CMK (cell line): ENCODE measurements around the gene ENPP4.
"Not testable (repeated sequence)": the region's sequence is repeated elsewhere in the genome, so short reads cannot be mapped to it uniquely, and the experiment has no call there.

Source experiments
- DNase-seq: peaks from one replicate; pipeline ENCODE4 v3.0.0-alpha.2; 2010; ENCODE audit warnings: low read depth

Gene ENPP4

GRCh38 chr6:46130666-46131065 lies 877 bp downstream of the ENPP4 start:
- DNase-seq = no peak

- not testable (repeated sequence) for DNase-seq
These were observed 1.5 kb downstream of the ENPP4 start for GRCh38 chr6:46131291-46131690.

DNA sequence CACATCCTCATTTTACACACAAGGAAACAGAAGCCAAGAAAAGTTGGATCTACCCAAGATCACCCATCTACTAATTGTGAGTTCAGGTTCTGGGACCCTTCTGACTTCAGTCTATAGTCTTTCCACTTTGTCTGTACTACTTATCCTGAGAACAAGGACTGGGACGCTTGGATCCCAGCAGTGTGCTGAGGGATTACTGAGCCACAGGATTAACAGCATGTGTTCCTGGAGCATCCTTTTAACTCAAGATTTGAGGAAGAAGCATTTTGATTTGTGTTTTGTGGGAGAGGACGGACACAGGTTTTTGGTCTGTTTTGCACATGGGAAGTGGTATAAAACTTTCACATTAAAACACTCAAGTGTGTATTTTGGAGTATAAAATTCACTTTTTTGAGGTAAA lies 4.4 kb downstream of the ENPP4 start:
- no peak for DNase-seq

- no peak for DNase-seq
These were observed 5.4 kb downstream of the ENPP4 start for GRCh38 chr6:46135176-46135575.

- DNase-seq = no peak
These were observed 7.0 kb downstream of the ENPP4 start for GRCh38 chr6:46136831-46137230.

DNA sequence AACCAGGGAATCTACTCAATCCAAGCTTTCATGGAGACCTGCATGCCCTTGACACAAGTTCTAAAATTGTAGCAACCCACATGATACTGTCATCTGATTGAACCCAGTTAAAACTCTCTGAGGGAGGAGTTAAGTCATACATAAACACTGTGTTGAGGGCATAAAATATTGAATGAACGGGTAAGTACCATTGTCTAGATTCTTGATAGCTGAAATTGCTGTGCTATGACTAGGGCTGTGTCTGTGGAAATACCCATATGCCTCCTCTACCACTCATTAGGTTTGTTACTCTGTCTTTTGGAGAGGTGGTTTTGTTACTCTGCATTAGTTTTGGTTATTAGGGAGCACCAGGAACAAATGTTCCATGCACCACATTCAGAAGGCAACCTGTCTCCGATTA lies 7.6 kb downstream of the ENPP4 start:
- DNase-seq = no peak

DNA sequence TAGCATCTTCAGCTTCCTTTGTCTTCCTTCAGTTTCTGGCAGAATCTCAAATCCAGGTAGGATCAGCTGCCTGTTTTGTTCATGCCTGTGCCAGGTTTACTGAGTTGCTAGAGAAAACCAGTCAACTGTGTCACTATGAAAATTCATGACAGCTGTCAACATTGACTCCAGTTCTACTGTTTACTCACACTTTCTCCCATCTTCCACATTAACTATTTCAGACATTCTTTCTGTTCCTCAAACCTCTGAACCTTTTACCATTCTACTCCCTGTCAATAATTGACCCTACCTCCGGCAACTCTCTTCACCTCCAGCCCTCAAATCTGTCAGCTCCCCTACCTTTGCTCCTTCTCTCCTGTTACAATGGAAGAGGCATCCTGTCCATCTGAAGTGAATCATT lies 8.5 kb downstream of the ENPP4 start:
- DNase-seq = no peak

DNA sequence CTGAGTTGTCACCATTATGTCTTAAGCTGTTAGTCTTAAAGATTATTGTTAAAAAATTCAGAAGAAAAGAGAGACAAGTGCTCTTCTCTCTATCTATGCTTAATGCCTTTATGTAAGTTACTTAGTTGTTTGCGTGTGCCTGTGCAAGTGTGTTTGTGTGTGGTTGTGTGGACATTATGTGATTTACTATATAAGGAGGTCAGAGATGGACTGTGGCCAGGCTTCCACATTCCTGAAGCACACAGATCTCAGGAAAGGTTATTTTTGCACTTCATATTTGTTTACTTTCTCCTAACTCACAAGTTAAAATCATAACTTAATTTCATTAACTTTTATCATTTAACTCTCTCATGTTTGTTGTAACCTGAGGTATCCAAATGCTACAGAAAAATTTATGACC lies 14.5 kb downstream of the ENPP4 start:
- no peak for DNase-seq

DNA sequence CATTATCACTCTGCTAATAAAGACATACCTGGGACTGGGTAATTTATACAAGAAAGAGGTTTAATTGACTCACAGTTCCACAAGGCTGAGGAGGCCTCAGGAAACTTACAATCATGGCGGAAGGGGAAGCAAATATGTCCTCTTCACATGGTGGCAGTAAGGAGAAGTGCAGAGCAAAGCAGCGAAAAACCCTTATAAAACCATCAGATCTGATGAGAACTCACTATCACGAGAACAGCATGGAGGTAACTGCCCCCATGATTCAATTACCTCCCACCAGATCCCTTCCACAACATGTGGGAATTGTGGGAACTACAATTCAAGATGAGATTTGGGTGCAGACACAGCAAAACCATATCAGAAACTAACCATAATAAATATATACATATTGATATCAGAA lies 19.3 kb downstream of the ENPP4 start:
- not testable (repeated sequence) for DNase-seq

GRCh38 chr6:46156701-46157100 lies 26.9 kb downstream of the ENPP4 start:
- no peak for DNase-seq

- DNase-seq = no peak
These were observed 29.4 kb downstream of the ENPP4 start for GRCh38 chr6:46159229-46159628.

DNA sequence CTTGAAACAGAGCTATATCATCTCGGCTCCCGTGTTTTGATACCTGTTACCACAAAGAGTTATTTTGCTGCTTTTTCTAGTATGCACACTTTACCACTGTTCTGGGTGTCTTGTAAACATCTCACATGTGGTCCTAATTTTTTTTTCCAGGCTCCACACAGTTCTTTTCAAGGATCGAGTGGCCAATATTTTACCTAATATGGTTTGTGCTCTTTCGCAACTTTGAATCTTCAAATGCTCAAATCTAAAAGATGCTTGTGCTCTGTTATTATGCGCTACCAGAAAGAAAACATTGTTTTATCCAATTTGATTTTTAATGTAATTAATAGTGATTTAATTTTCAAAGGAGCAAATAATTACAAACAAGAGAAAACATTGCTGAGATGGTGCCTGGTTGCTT lies 30.3 kb downstream of the ENPP4 start:
- no peak for DNase-seq

DNA sequence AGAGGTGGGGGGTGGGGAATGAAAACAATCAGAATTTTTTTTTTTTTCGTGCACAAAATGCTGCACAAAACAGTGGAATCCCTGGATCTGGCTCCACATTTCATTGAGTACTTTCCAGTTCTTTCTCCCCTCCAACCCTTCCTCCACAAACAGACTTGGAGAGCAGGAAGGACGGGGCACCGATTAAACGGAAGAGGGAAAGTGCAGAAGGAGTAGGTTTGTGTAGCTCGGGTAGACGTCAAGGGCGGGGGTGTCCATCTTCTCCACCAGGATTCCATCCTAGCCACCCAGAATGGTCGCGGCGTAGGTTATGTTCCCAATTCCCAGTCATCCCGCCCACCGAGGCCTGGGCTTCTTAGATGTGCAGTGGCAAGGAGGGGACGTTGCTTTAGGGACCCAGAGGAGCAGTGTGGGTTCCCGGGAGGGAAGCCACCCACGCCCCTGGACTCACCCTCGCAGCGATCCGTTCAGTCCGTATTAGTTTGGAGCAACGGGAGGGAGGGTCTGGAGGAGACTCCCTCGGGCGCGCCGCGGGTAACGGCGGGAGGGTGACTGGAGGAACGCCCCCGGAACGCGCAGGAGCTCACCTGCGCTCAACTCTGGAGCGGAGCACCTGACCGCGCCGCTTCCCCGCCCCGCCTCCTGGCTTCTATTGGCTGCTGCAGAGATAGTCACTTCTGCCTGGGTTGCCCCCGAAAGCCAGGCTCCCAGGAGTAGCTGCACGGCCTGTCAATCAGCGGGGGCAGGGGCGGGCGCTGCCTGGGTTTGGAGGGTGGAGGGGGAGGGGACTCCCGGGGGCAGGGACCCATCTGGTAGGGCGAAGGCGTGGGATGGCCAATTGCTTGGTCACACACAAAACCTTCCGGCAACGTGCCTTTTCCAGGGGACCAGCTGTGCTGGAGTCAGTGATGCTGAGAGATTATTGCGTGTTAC lies 40.8 kb downstream of the ENPP4 start, which contains the start of gene ENPP5:
TSS of gene ENPP5 (minus strand) at position 624 of the 933 bp plus-strand sequence. CDS start 2,718 bp downstream, outside the sequence.
- DNase-seq = no peak

DNA sequence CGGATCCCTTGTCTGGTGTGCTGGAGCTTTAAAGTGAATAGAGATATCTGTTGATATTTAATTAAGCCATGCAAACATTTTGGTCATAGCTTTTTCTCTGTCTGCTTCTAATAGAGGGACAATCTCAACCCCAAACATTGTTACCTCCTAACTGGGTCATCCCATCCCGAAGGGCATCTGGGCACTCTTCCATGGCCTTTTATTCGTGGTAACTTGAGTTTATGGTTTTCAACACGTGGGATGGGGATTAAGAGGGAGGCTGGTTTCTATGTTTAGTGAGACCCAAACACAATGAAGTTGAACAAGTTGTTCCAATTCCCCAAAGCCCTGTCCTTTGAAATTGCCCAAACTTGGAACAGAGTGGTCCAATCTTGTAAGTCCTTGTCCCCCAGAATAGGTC lies 42.4 kb downstream of the ENPP4 start:
- DNase-seq = no peak

DNA sequence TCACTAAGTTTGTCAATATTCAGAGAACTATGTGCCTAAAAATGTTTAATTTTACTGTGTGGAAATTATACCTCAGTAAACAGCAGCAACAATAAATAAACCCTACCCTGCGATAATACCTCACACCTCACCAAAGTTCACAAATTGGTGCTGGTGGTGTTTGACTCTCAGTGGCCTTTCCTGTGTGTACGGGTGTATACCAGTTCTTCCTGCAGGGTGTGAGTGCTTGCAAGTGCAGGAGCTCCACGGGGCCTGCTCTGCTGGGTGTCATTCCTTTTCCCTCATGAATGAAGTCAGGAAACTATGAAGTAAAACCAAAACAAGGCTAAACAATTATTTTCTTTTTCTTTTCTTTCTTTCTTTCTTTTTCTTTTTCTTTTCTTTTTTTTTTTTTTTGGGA lies 45.1 kb downstream of the ENPP4 start:
- DNase-seq = no peak

- no peak for DNase-seq
These were observed 45.7 kb downstream of the ENPP4 start for GRCh38 chr6:46175446-46175845.

GRCh38 chr6:46175976-46176375 lies 46.2 kb downstream of the ENPP4 start:
- no peak for DNase-seq

- no peak for DNase-seq
These were observed 54.3 kb downstream of the ENPP4 start for GRCh38 chr6:46184114-46184513.

DNA sequence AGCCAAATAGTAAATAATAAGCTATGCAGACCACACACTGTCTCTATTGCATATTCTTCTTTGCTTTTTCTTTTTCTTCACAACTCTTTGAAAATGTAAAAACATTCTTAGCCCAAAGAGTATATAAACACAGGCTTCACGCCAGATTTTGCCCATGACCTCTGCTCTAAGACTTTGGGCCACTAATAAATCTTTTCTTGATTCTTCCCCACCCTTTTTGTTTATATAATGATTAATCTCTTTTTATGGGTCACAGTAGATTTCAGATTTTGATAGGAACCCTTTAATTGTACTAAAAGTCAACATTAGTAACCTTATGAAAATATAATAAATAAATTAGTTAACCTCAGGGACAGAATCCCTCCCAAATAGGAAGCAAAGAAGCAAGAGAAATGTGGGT lies 56.8 kb downstream of the ENPP4 start:
- no peak for DNase-seq

DNA sequence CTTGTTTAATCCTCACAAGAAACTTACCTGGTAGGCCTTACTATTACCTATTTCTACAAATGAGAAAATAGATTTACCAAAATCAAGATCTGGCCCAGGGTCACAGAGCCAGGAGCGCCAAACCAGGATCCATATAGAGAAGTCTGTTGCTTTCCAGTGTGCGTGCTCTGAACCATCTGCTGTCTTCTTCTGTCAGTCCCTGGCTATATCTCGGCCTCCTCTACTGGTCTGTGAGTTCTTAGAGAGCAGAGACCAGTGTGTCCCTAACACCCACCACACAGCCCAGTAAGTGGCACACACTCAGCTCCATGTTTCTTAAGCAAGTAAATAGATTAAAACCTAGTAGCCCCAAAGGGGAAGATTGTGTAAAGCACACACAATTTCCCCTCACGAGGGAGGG lies 59.9 kb downstream of the ENPP4 start:
- no peak for DNase-seq

- DNase-seq = no peak
These were observed 61.1 kb downstream of the ENPP4 start for GRCh38 chr6:46190889-46191288.

DNA sequence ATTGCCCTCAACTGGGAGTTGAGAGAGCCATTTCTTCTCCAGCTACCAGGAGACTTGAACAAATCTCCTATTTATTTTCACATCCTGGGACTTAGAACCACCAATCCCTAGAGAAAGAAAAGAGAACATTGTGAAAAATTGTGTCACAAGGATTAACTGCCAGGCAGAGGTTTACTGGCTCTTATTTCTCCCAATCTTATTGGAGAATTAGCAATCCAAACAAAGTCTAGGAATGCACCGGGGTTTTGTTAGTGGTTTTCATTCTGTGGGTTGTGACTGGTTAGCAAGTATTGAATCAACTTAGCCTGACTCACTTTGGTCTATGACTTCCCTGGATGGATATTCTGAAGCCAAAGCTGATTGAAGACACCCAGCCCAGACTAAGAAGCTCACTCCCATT lies 62.2 kb downstream of the ENPP4 start:
- no peak for DNase-seq
